ENCODE results near the gene FAAP20.

The FAAP20 gene

DNA sequence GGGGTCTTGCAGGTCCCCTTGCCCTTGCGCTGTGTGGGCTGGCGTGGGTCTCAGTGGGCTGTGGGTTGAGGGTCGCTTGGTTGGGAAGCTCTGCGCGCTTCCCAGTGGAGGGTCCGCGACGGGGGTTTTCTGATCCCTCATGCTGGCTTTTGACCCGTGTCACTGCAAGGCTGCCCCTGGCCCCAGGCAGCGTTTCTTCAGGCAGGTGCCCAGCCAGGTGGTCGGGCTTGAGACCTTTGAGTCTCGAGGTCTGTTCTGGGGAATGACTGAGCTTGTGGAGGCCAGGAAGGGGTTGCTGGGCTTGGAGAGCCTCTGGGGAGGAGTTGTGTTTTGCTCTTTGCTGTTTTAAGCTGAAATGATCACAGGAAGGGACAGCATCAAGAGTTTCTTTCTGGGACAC lies 38.9 kb upstream of the FAAP20 start:
- no peaks in the 10 kb centered on the region for H3K36me3 ChIP-seq (ENCODE audit: insufficient read depth, low read length)
- peaks cover 62% of the 10 kb centered on the region for H3K4me1 ChIP-seq (ENCODE audit: insufficient read depth, low read length, poor library complexity, severe bottlenecking)
- TF ChIP-seq, protein P1, sequence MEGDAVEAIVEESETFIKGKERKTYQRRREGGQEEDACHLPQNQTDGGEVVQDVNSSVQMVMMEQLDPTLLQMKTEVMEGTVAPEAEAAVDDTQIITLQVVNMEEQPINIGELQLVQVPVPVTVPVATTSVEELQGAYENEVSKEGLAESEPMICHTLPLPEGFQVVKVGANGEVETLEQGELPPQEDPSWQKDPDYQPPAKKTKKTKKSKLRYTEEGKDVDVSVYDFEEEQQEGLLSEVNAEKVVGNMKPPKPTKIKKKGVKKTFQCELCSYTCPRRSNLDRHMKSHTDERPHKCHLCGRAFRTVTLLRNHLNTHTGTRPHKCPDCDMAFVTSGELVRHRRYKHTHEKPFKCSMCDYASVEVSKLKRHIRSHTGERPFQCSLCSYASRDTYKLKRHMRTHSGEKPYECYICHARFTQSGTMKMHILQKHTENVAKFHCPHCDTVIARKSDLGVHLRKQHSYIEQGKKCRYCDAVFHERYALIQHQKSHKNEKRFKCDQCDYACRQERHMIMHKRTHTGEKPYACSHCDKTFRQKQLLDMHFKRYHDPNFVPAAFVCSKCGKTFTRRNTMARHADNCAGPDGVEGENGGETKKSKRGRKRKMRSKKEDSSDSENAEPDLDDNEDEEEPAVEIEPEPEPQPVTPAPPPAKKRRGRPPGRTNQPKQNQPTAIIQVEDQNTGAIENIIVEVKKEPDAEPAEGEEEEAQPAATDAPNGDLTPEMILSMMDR (conservative IDR thresholded peaks at IDR 0.05; ENCODE audit: low read length), result no peak
- TF ChIP-seq EZH2phosphoT487 (IDR thresholded peaks at IDR 0.05; ENCODE audit: borderline replicate concordance), result no peak
- H3K9ac ChIP-seq (ENCODE audit: low read depth, low read length, poor library complexity, severe bottlenecking), result peak overlapping the region; percentile 42
- peaks cover 72% of the 10 kb centered on the region for H4K20me1 ChIP-seq (ENCODE audit: insufficient read depth, low read length, poor library complexity, severe bottlenecking)
- H3K27me3 ChIP-seq (ENCODE audit: insufficient read depth, low read length, poor library complexity, severe bottlenecking), result no peaks in the 10 kb centered on the region
- H3K4me3 ChIP-seq (ENCODE audit: low read length, poor library complexity, severe bottlenecking), result peak overlapping the region; percentile 71
- H3K9me3 ChIP-seq (ENCODE audit: insufficient read depth, low read depth, low read length), result no peaks in the 10 kb centered on the region
- H3K79me2 ChIP-seq (ENCODE audit: insufficient read depth, low read length), result peaks cover 98% of the 10 kb centered on the region
- H3F3A ChIP-seq (ENCODE audit: low read depth), result no peaks in the 10 kb centered on the region
- no peak overlapping the region for H2AFZ ChIP-seq (ENCODE audit: low read length)
- no peaks in the 10 kb centered on the region for H3K9me2 ChIP-seq (replicated peaks; ENCODE audit: low read depth, low read length)
- H3K4me2 ChIP-seq (ENCODE audit: low read depth, low read length, poor library complexity, severe bottlenecking), result peak overlapping the region; percentile 77

DNA sequence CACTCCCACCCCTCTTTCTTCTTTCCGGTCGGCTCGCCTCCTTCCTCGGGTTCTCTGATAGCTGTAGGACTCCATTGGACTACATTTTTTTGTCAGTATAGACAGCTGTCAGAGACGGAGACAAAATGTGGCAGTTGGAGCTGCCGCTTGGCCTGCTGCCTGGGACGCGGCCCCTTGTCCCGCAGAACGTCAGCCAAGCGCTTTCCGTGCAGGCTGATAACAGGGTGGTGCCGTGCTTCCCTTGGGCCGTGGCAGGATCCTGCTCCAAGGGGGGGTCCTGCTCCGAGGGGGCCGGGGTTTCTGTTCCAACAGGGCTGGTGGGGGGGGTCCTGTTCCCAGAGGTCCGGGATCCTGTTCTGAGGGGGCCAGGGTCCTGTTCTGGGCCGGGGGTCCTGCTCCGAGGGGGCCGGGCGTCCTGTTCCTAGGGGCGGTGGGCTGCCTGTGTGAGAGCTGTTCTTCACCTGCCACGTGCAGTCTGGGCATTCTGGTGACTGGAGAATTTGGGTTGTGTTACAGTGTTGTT lies 38.4 kb upstream of the FAAP20 start:
- Histone ChIP-seq H3K36me3 (ENCODE audit: insufficient read depth, low read length) (no peaks in the 10 kb centered on the region), H3K4me3 (ENCODE audit: low read length, poor library complexity, severe bottlenecking) (peak overlapping the region; percentile 71), H3K79me2 (ENCODE audit: insufficient read depth, low read length) (peaks cover 93% of the 10 kb centered on the region), H3F3A (ENCODE audit: low read depth) (no peaks in the 10 kb centered on the region), H3K9me2 (replicated peaks; ENCODE audit: low read depth, low read length) (no peaks in the 10 kb centered on the region), H3K27me3 (ENCODE audit: insufficient read depth, low read length, poor library complexity, severe bottlenecking) (no peaks in the 10 kb centered on the region), H3K4me1 (ENCODE audit: insufficient read depth, low read length, poor library complexity, severe bottlenecking) (peaks cover 62% of the 10 kb centered on the region), H3K9ac (ENCODE audit: low read depth, low read length, poor library complexity, severe bottlenecking) (peak overlapping the region; percentile 42), H4K20me1 (ENCODE audit: insufficient read depth, low read length, poor library complexity, severe bottlenecking) (peaks cover 67% of the 10 kb centered on the region), H3K4me2 (ENCODE audit: low read depth, low read length, poor library complexity, severe bottlenecking) (peak overlapping the region; percentile 77), H2AFZ (ENCODE audit: low read length) (no peak overlapping the region), H3K9me3 (ENCODE audit: insufficient read depth, low read depth, low read length) (no peaks in the 10 kb centered on the region)
- TF ChIP-seq, protein P1 (conservative IDR thresholded peaks at IDR 0.05; ENCODE audit: low read length), result no peak
- no peak for TF ChIP-seq EZH2phosphoT487 (IDR thresholded peaks at IDR 0.05; ENCODE audit: borderline replicate concordance)

DNA sequence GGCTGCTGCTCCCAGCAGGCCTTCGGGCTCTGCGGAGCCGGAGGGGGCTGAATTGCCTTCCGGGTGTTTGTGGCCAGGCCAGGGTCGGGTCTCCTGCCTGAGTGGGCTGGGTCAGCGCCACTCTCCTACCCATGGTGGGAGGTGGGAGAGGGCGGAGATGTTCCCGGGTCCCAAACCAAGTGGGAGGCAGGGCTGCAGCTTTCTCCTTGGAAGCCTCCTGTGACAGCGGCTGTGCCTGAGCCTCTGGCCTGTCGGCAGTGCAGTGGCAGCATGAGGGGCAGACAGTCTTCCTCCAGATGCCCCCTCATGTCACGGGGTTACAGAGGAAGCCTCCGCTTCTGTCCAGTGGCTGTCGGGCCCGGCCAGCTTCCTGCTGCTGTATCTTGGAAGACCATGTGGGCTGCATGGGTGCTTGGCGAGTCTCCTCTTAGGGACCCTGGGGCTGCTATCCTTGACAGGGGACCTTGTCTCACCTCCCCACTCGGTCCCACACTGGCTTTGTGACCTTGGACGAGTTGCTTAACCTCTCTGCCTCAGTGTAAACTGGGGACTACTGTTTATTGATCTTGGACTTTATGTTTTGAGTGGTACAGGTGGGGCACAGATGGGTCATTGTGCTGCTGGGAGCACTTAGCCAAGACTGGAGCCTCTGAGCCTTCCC lies 37.8 kb upstream of the FAAP20 start:
- Histone ChIP-seq H3F3A (ENCODE audit: low read depth) (no peaks in the 10 kb centered on the region), H3K27me3 (ENCODE audit: insufficient read depth, low read length, poor library complexity, severe bottlenecking) (no peaks in the 10 kb centered on the region), H3K4me2 (ENCODE audit: low read depth, low read length, poor library complexity, severe bottlenecking) (peak overlapping the region; percentile 77), H3K9ac (ENCODE audit: low read depth, low read length, poor library complexity, severe bottlenecking) (peak overlapping the region; percentile 70), H3K79me2 (ENCODE audit: insufficient read depth, low read length) (peaks cover 87% of the 10 kb centered on the region), H2AFZ (ENCODE audit: low read length) (no peak overlapping the region), H3K4me3 (ENCODE audit: low read length, poor library complexity, severe bottlenecking) (peak overlapping the region; percentile 71), H3K36me3 (ENCODE audit: insufficient read depth, low read length) (no peaks in the 10 kb centered on the region), H3K4me1 (ENCODE audit: insufficient read depth, low read length, poor library complexity, severe bottlenecking) (peaks cover 62% of the 10 kb centered on the region), H4K20me1 (ENCODE audit: insufficient read depth, low read length, poor library complexity, severe bottlenecking) (peaks cover 64% of the 10 kb centered on the region), H3K9me3 (ENCODE audit: insufficient read depth, low read depth, low read length) (no peaks in the 10 kb centered on the region), H3K9me2 (replicated peaks; ENCODE audit: low read depth, low read length) (no peaks in the 10 kb centered on the region)
- TF ChIP-seq, protein P1 (conservative IDR thresholded peaks at IDR 0.05; ENCODE audit: low read length), result no peak
- TF ChIP-seq EZH2phosphoT487 (IDR thresholded peaks at IDR 0.05; ENCODE audit: borderline replicate concordance), result no peak

Data from Loucy (cell line).